HK-2 (cell line): ENCODE data around the gene MAB21L3.

Source experiments
- DNase-seq: peaks from one replicate; pipeline ENCODE4 v3.0.0-alpha.2; 2018; ENCODE audit not compliant: unreplicated experiment

The MAB21L3 gene

GRCh38 chr1:116111524-116112021, 374 bp downstream of the MAB21L3 start:
- peak; percentile 24 for DNase-seq

GRCh38 chr1:116112388-116113140, 1.4 kb downstream of the MAB21L3 start:
- no peak for DNase-seq

- DNase-seq: no peak
These were observed 2.4 kb downstream of the MAB21L3 start for GRCh38 chr1:116113615-116114014.

GRCh38 chr1:116115476-116116439, 4.6 kb downstream of the MAB21L3 start:
- peak; percentile 75 for DNase-seq

- no peak for DNase-seq
These were observed 7.3 kb downstream of the MAB21L3 start for GRCh38 chr1:116118471-116118870.

GRCh38 chr1:116119876-116120275, 8.7 kb downstream of the MAB21L3 start:
- DNase-seq: peak; percentile 64

GRCh38 chr1:116122955-116123757, 12.0 kb downstream of the MAB21L3 start:
- peak; percentile 75 for DNase-seq

GRCh38 chr1:116123837-116124533, 12.8 kb downstream of the MAB21L3 start:
- DNase-seq: no peak

- DNase-seq: no peak
These were observed 14.6 kb downstream of the MAB21L3 start for GRCh38 chr1:116125758-116126157.

GRCh38 chr1:116126281-116126680, 15.1 kb downstream of the MAB21L3 start:
- no peak for DNase-seq

GRCh38 chr1:116127123-116127847, 16.1 kb downstream of the MAB21L3 start:
- no peak for DNase-seq

GRCh38 chr1:116127848-116128540, 16.8 kb downstream of the MAB21L3 start:
- no peak for DNase-seq

GRCh38 chr1:116128664-116129063, 17.5 kb downstream of the MAB21L3 start:
- DNase-seq: no peak

- no peak for DNase-seq
These were observed 18.3 kb downstream of the MAB21L3 start for GRCh38 chr1:116129537-116129936.

- no peak for DNase-seq
These were observed 19.2 kb downstream of the MAB21L3 start for GRCh38 chr1:116130356-116130755.

- DNase-seq: no peak
These were observed 20.0 kb downstream of the MAB21L3 start for GRCh38 chr1:116131170-116131569.

GRCh38 chr1:116131866-116132605, 20.8 kb downstream of the MAB21L3 start:
- no peak for DNase-seq

GRCh38 chr1:116133696-116134475, 22.7 kb downstream of the MAB21L3 start:
- DNase-seq: no peak
